Stimulated activated CD8-positive, alpha-beta memory T cell treated with anti-CD3 and anti-CD28 coated beads, Interleukin-12 subunit alpha, Interleukin-12 subunit beta, amount 100 ng/mL, for 24 hours (primary cell): Measurements from ENCODE around the gene RTN4R.
"Not testable (repeated sequence)": the region's sequence is repeated elsewhere in the genome, so short reads cannot be mapped to it uniquely, and the experiment has no call there.

Experiments used
- DNase-seq: peaks from one replicate; pipeline ENCODE4 v3.0.0-alpha.2; 2020; ENCODE audit errors: extremely low read depth

The RTN4R gene

DNA sequence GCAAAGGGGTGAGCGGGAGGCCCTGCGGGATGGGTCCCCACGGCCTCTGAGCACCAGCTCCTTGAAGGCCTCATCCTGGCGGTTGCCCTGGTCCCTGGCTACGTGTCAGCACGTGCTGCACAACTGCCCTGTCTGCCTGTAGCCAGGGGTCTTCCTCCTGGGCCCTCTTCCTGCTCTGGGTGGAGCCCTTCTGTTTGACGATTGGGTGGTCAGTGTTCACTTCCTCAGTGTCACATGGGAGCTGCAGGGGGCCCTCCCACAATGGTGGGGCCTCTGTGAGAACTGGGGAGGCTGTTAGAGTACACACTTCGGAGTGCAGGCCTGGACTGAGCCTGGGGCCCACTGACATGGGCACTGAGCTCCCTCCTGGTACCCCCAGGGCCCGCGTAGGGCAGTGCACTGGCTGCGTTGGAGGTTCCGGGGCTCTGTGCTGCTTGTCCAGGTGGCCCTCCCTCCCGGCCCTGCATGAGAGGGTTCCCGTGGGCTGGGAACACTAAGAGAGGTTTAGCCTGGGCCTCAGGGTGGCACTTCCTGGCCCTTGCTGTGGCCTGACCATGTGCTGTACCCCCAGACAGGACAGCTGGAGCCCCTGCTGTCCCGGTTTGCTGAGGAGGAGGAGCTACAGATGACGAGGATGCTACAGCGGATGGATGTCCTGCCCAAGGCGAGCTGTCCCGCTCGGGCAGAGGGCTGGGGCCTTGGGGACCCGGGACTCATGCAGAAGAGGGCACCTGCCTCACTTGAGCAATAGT, 38.0 kb upstream of the RTN4R start:
- no peak for DNase-seq

DNA sequence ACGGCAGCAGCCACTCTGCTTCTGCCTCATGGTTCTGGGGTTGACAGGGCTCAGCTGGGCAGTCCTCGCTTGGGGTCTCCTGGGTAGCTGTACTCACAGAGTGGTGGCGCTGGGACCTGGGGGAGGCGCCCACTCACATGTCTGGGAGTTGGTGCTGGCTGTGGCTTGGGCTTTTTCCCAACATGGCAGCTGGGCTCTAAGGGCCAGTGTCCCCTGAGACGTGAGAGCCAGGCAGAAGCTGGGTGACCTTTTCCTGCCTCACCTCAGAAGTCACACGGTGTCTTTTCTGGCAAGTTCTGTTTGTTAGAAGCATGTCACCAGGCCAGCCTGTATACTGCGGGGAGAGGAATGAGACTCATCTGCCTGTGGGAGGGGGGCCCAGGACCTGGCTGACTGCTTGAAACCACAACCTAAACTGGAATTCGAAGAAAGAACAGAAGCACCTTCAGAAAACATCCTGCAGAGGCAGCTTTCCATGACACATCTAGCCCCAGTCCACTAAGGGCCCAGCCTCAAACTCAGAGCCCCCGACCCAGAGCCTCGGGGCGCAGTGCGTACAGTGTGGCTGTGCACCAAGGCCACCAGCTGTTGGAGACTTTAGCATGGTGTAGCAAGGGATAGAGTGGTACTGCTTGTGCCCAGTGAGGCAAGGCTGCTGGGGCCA, 37.2 kb upstream of the RTN4R start:
- DNase-seq, result not testable (repeated sequence)

DNA sequence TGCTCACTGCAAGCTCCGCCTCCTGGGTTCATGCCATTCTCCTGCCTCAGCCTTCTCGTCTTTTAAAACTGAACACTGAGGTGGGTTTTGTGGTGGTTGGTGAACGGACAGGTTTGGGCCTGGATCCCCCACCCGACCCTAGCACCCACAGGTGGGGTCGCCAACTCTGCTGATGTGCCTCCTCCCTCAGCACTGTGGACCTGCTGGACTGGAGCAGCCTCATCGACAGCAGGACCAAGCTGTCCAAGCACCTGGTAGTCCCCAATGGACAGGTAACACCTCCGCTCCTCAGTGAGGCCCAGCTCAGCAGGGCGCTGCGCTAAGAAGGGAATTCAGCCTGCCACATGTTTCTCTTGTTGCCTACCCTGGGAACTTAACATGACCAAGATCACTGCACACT, 36.5 kb upstream of the RTN4R start:
- DNase-seq, result no peak

DNA sequence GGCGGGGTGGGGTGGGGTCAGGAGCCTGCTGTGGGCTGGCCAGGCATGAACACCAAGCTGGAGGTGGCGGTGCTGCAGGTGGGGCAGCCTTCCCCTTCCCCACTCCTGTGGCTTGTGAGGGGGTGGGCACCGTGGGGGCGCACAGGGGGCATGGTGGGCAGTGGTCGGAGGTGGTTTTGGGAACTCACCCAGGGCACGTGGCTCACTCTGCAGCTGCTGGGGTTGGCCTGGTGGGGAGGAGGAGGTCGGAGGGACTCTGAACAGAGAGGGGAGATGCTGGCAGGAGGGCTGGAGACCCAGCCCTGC, 35.1 kb upstream of the RTN4R start:
- DNase-seq, result not testable (repeated sequence)

DNA sequence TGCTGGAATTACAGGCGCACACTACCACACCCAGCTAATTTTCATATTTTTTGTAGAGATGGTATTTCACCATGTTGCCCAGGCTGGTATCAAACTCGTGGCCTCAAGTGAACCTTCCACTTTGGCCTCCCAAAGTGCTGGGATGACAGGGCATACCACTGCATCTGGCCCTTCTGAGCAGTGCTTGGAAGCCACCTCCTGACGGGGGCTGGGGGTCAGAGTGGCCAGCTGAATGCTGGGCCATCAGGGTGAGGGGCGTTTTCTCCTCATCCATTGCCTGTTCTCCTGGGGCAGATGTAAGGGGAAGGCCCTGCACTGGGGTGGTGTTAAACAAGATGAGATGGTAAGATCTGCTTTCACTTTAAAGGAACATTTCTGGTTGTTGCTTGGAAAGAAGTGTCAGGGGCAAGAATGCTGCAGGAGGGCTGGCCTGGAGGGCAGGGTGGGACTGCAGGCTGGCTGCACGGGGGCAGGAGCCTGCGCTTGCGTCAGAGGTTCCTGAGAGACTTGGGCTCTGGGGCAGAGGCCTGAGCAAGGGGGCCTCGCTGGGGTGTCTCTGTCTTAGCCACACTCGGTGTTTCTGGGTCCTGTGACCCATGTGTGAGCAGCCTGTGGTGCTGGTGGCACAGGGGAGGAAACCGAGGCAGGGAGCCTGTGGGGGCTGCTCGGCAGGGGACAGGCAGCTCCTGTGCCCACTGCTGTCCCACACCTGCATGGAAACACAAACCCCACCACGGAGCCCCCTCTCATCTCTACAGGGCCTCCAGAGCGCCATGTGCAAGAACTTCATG, 34.5 kb upstream of the RTN4R start:
- DNase-seq, result no peak

DNA sequence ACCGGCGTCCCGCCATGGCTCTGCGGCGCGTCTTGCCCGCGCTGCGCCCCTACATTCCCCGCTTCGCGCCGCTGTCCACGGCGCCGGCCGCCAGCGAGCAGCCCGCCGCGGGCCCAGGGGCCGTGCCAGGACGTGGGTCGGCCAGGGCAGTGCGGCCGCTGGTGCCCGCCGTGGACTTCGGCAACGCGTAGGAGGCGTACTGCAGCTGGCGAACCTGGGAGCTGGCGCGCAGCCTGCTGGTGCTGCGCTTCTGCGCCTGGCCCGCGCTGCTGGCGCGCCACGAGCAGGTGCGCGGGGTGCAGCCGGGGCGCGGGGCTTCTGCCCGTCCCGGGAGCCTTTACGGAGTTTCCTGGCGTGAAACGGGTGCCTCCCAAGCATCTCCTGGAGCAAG, 31.6 kb upstream of the RTN4R start:
- DNase-seq, result no peak

DNA sequence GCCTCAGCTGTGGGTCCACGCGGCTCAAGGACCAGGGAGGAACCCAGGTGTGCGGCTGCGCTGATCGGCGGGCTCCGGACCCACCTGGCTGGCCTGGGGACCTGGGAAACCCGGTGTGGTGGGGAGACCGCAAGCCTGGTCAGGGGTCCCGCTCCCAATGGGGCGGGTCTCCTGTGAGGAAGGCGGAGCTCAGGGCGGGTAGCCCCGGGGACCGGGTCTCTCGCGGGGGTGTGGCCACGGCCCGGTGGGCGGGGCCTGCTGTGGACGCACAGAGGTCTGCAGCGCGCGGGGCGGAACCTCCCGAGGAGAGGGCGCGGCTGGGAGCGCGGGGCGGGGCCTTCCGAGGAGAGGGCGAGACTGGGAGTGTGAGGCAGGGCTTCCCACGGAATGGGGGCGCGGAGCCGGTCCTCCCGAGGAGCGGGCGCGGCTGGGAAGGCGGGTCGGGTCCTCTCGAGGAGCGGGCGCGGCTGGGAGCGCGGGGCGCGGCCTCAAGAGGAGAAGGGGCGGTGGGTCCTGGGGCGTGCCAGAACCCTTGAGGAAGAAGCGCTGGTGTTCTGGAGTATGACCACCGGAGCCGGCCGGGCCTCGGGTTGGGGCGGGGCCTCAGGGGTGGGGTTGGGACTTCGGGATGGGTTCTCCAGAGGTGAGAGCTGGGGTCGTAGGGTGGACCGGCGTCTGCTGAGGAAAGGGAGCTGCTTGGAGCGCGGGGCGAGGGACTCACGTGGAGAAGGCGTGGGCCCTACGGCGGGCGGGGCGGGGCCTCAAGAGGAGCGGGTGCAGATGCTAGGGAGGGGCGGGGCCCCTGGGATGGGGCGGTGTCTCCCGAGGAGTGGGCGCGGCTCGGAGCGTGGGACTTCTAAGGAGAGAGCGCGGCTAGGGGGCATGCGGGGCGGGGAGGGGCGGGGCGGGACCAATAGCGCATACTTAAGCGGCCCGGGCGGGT, 31.0 kb upstream of the RTN4R start:
- DNase-seq, result peak; percentile 77

DNA sequence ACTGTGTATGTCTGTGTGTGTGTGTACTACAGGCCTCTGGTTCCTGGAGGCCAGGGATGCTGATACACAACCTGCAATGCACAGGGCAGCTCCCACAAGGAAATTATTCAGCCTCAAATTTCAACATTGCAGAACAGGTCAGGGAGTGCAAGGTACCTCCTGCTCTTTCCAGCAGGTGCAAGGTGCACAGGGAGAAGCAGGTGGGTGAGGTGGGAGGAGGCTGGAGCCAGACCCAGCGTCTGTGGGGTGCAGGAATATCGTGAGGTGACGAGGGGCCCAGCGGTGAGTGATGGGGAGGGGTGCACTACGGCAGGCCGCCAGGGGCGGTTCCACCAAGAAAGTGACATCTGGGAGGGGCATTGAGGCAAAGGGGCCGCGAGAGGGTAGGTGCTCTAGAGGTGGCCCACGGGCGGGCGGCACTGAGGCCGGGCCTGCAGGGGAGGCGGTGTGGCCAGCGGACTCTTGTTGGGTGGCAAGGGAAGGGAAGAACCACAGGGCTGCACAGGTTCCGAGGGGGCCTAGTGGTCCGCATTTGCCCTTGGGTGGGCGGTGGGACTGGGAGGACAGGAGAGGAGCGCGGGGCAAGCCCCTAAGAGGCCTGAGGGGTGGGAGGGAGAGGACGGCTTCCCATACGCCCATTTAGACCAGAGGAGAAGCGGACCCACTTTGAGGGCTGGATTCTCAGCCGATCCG, 30.1 kb upstream of the RTN4R start:
- DNase-seq, result no peak

DNA sequence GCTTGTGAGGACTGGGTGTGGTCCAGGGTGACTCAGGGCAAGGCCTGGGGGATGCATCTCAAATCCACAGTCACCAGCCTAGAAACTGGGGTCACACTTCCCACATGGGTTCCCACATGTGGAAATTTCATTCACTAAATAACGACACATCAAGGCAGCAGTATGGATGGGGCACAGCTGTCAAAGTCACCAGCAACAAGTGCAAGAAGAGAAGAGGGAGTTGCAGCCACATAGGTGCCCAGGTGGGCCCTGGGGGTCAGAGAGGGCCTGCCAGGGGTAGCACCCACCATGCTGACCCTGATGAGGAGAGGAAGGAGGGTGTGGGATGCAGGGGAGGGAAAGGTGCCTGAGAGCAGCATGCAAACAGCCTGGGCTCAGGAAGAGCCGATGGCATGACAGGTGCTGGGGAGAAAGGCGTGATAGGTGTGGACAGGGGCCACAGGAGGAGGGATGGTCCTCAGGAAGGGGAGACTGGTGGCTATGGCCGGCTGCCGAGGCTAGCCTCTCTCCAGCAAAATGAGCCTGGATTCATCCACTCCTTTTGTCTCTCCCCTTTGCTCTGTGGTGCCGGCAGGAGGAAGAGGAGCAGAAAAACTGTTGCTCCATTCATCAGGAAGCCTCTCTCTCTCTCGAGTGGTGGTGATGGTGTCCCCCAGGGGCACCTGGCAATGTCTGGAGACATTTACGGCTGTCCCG, 29.4 kb upstream of the RTN4R start:
- no peak for DNase-seq

DNA sequence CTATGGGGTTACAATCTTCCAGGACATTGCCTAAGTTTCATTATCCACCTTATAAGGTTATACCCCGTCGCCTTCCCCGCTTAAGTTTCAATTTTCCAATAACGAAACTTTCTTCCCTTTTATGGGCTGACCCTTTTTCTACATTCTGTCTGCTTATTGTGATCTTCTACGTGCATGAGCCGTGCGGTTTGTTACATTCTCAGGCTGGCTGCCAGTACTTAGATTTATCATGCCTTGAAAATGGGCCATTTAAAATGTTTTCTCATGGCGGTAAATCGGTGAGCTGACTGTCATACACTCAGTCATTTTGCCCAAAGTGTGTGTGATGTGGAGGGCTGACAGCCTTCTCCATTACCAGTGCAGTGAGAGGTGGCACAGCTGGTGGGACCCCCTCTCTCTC, 28.5 kb upstream of the RTN4R start:
- DNase-seq, result no peak

DNA sequence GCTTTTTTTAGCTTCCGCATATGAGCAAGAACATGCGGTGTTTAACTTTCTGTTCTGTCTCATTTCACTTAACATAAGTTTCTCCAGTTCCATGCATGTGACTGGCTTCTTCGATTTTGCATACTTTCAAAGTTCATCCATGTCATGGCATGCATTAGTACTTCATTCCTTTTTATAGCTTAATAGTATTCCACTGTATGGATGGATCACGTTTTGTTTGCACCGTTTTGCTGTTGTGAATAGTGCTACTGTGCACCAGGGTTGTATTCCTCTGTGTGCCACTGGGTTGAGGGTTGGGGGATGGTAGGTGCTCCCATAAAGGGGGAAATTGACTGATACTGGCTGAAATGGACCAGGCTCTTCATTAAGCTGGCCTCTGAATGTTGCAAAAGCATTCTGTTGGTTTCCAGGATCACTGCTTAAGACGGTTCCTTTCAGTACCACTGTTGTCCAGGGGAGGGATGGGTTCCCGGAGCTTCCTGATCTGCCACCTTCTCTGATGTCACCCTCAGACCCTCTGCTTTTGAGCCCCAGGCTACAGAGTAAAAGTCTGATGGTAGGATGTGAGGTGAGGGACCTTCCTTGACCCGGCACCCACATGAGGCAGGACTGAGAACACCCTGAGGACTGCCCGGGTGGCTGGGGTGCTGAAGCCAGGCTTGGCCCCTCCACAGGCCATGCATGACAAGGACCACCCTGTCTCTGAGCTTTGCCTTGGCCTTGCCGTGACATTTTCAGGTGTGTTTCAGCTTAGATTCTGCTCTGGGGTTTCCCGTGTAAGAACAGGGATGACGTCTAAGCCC, 27.3 kb upstream of the RTN4R start:
- DNase-seq, result no peak

DNA sequence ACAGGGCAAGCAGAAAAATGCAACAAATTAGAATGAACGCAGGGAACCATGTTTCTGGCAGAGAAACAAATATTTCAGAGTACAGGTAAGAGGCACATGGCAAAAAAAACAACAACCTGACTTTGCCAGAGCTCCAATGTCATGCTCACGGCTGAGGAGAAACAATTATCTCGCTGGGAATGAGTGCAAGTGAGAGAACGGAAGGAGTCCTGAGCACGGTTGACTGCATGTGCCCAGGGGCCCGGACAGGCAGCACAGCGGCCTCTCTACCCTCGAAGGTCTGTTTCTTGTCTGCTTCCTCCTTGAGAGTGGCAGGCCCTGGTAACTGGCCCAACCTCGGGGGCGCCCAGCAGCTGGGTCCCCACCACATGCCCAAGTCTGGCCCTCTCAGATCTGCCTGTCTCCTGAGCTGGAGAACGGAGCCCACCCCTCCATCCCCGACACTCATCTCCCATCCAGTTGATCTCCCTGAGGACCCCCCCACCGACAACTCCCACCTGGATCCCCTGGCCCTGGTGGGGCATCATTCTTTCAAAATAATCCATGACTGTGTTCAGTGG, 24.6 kb upstream of the RTN4R start:
- DNase-seq, result no peak

DNA sequence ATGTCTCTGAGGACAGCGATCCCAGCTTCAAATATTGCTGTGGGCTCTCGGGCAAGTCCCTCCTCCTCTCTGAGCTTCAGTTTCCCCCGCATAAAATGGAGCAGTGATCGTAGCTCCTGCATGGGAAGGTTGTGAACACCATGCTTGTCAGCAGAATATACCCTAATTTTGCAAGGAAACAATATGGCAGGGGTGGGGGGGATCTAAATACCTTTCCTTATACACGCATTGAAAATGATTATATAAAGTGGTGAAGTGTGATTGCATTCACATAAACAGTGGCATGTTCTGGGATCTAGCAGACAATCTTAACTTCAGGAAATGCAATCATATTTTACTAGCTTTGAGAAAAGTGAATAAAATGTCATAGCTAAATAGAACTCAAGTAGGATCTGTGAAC, 24.0 kb upstream of the RTN4R start:
- DNase-seq, result no peak

DNA sequence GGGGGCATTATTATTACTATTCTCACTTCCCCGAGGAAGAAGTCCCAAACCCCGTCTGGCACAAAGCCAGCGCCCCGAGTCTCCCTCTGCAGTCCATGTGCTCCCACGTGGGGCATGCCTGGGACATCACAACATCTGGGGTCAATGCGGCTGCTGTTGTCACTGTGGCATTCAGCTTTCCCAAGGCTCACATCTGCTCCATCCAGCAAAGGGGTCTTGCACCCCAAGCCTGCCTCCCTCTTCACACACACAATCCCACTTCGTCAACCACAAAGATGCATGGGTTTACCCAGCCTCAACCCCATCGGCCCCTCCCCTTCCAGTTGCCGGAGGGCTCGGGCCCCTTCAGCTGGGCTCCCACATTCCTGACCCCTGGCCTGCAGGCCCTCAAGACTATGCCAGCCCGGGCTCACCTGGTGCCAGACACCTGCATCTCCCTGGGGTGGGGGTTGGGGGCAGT, 23.5 kb upstream of the RTN4R start:
- no peak for DNase-seq

DNA sequence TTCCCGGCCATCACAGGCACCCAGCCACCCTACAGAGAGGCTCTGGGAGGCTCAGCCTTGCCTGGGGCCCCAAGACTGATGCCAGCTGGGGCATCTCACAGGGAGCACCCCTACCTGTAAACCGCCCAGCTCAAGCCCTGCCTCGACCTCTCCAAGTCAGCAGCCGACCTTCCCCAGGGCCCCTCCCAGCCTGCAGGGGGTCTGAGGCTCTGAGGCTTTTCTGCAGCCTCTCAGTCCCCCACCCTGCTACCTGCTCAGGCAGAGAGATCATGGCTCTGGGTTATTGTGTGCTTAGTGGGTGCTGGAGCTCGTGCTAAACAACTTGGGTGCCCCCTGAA, 23.1 kb upstream of the RTN4R start:
- DNase-seq, result no peak

DNA sequence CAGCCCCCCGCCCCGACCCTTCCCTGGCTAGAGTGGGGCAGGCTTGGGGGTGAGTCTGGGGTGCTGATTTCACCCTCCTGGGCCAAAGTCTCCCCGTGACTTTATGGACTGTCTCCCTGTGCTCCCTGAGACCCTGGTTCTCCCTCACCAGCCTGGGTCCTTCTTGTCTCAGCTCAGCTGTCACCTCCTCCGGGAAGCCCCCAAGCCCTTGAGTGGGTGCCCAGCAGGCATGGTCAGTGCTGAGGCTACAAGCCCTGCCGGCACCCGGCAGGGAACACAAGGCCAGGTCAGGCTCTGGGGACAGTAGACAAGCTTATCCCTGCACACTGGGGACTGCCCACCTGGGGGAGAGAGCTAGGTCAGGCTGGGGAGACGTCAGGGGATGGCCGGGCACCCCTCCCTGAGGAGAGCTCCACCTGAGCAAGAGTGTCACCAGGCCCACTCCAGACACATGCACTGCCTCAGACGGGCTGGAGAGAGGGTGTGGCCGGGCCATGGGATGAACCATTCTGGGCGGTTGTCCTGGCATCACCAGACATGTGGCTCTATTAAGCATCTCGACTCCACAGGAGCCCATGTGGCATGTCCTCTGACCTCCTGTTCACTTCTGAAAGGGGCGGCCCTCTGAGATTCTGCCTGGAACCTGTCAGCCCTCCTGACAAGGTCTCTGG, 22.6 kb upstream of the RTN4R start:
- no peak for DNase-seq

DNA sequence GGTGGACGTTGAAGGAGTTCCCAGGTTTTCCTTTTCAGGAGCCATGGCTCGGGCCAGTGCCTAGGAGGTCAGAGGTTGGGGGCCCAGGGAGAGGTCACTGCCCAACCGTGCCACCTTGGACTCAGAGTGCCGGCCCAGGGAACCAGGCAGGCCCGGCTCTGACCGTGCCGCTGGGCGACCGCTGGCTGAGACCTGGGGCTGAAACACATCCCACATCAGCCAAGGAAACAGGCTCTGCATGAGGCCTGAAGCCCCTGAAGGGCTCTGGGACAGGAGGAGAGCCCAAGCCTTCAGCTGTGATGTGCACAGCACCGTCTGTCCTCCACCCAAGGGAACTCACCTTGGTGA, 21.9 kb upstream of the RTN4R start:
- no peak for DNase-seq

DNA sequence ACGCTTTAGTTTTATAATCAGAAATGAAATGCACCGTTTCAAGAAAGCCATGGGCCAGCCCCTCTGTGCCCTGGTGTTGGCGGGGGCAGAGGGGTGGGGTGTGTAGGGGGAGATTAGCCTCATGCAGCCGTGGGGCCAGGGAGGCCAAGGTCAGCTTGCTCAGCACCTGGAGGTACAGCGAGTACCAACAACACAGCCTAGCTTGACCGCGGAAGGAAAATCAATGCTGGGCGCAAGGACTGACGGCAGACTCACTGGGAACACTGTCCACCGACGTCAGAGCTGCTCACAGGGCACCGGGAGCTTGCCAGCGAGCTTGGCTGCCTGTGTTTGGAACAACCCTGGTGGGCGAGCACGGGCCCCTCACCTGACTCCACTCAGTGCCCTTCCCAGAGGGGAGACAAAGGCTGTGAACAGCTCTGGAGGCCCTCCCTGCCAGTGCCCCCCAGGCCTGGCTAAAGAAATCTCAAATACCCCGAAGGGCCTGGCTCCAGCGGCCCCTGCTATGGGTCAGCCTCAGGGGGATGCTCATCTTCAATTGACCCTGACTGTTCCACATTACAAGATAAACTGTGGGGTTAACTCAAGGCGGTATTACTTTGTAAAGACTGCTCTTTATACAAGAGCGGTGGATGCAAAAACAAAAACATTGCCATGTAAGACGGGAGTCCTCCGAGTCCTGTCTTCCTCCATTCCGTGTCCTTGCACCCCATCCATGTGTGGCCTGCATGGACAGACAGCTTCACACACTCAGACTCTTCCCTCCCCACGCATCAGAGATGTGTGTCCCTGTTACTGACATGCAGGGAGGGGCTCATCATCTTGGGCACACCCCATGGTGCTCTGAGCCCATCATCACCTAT, 21.3 kb upstream of the RTN4R start:
- not testable (repeated sequence) for DNase-seq
